Activated T-cell treated with anti-CD3 and anti-CD28 coated beads for 24 hours (primary cell): ENCODE data around the gene GADD45A.
"Not testable (repeated sequence)": the region's sequence is repeated elsewhere in the genome, so short reads cannot be mapped to it uniquely, and the experiment has no call there.

Experiments used
- DNase-seq: peaks from one replicate; pipeline ENCODE4 v3.0.0-alpha.2; 2020; ENCODE audit warnings: low read depth

The GADD45A gene

DNA sequence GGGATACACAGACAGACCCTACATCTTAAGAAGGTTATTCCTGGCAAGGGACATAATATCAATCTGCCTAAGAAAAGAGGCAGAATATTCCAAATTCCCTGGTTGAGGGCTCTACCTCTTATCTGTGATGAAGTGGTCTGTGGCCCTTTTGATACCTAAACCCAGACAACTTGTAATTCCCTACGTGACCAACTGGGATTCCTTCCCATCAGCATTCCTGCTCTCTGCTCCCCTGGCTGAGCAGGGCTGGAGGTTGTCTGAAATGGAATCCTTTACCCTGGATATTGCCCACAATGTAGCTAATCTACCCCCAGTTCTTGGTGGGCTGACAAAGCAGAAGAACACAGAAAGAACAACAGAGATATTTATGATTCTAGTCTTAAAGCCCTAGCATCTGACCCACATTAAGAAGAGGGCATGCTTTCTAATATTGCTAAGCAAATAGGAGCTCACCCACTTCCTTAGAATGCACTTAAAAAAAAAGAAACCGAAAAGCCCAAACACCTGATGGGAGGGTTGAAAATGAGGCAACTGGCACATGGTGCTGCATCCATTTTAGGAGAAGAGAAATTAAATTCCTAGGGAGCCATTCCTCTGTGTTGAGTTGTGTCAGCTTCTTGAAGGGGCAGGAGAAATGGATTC lies 36.8 kb downstream of the GADD45A start:
- DNase-seq = no peak

DNA sequence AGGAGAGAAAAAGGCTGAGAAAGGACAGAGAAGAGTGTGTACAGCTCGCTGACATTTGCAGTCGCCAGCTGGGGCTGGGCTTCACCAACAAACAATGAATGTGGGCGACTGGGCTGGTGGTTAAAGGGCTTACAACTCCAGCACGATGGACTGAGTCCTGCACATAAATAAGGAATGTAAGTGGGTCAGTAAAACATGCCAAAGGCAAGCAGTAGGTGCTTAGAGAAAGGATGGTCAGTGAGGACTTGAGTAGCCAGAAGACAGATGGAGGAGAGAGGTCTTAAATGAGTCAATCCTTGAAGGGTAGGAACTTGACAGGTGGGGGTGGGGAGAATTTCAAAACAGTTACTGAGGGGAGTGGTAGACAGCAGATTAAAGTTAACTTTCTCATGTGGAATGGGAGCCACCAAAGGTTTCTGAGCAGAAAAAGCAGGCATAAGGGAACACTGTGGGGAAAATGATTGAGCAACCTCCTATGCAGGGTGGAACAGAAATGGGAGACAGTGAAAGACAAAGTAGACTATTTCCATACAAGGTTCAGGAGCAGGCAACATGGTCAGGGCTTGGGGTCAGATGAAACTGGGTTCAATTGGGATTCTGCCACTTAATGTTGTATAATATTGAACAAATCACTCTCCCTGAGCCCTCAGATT lies 37.4 kb downstream of the GADD45A start:
- no peak for DNase-seq

DNA sequence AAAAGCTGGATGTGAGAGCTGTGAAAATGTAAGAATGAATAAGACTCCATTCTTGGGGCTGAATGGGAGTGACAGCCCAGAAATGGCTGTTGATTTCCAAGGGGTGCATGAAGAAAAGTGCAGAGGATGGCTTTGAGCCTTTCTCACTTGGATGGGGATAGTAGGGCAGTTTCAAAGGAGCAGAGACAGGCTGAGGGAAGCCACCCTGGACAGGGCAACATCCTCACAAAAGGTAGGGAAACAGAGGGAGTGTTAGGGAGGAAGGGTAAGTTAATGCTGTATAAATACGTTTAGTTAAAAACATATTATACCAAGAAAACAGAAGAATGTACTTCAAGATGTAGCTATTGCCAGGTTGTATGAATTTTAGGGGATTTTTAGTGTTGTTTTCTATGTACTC lies 38.1 kb downstream of the GADD45A start:
- no peak for DNase-seq

DNA sequence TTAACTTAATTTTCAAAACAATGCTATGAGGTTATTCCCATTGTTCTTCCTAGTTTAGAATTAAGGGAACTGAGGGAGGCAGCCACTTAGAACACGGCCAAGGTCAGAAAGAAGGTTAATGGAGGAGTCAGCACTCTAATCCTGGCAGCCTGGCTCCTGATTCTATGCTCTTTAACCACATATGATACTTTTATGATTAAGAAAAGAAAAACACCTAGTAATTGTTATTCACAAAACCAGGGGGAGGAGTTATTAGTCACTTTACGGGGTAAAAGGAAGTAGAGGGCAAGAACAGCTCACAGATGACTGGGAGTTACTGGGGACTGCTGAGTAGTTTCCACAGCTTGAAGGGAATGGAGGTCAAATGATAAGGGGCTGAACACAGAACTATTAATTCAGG lies 38.6 kb downstream of the GADD45A start:
- no peak for DNase-seq

DNA sequence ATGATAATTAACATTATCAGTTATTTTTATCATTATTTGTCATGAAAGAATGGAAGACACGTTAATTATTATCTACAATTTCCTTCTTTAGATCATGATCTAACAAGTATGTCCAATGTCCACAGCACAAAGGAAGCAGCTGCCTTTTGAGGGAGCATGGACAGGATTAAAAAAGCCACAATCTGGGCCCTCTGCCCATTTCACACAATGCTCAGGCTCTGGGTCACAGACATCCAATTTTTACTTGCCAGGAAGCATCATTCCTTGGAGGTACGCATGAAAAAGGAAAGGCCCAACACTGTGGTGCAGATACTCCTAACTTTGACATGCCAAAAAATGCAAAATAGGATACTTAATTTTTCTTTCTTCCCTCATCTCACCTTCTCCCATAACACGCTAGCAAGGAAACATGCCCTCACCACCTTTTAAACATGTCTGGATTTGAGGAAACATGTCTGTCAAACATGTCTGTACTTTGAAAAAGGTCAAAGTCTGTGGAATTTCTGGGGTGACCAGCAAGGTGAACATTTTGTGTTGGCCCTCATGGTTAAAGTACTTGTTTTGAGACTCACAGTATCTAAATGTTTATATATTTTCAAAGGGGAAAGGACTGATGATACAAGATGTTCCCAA lies 40.0 kb downstream of the GADD45A start:
- no peak for DNase-seq

DNA sequence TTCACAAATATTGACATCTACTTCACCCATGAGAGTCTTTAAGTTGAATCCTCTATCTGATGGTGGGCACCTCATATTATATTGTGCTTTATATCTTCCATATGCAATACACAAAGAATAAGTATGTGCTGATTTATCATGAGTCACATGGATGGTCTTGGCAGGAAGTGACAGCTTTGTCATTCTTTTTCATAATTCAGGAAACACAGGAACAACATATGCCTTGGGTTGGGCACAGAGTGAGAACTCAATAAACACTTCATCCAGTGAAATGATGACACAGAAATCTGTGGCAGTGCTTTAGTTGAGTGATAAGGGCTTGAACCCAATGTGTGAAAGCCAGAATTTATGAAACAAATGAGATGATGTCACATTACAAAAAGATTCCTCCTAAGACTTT lies 41.2 kb downstream of the GADD45A start:
- no peak for DNase-seq

DNA sequence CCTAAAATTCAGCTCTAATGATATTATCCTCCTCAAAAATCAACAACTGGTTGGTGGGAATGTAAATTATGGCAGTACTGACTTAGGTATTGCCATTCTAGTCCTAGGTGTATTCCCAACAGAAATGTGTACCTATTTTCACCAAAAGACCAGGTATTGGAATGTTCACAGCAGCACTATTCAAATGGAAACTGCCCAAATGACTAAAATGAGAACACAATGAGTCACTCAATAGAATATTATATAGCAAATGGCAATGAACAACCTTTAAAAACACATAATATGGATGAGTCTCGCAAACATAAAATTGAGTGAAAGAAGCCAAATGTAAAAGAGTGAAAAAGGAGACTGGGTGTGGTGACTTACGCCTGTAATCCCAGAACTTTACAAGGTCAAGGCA lies 44.9 kb downstream of the GADD45A start:
- no peak for DNase-seq

DNA sequence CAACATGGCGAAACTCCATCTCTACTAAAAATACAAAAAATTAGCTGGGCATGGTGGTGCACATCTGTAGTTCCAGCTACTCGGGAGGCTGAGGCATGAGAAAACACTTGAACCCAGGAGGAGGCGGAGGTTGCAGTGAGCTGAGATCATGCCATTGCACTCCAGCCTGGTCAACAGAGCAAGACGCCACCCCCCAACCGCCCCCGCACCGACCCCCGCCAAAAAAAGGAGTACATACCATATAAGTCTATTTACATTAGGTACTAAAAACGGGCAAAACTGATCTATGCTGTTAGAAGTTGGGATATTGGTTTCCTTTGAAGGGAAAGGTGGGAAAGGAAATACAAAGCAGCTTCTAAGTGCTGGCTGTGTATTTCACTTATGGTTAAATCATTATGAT lies 45.3 kb downstream of the GADD45A start:
- DNase-seq = not testable (repeated sequence)

DNA sequence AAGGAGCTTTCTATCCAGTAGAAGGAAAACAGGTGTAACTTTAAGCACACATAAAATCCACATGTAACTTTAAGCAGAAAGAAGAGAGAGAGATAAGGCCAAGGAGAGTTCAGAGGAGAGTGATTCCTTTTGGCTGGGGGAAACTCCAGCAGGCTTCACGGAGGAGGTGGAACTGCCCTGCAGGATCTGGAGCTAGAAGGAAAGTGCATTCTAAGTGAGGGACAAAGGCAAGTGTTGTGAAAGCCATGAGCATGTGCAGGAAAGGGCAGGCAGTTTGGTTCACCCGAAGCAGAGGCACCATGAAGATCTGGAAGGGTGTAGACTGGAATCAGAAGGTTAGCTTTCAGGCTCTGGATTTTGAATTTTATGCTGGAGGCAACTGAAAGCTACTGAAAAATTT lies 46.3 kb downstream of the GADD45A start:
- DNase-seq = no peak

DNA sequence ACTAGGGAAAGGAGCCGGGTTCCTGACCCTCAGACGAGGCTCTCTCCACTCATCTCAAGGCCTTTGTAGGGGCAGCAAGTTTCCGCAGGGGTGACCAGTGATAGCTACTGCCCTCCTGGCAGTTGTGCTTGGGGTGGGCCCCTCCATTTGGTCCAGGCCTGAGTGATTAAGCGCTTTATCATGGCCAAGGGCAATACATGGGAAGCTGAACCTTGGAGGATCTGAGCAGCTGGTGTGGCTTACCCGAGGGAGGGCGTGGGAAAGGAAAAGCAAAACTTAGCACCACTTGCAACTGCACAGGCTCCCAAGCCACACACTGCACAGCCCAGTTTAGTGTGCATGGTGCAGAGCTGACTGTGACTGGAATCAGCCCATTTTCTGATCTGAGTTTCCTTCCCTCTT lies 47.8 kb downstream of the GADD45A start:
- no peak for DNase-seq

DNA sequence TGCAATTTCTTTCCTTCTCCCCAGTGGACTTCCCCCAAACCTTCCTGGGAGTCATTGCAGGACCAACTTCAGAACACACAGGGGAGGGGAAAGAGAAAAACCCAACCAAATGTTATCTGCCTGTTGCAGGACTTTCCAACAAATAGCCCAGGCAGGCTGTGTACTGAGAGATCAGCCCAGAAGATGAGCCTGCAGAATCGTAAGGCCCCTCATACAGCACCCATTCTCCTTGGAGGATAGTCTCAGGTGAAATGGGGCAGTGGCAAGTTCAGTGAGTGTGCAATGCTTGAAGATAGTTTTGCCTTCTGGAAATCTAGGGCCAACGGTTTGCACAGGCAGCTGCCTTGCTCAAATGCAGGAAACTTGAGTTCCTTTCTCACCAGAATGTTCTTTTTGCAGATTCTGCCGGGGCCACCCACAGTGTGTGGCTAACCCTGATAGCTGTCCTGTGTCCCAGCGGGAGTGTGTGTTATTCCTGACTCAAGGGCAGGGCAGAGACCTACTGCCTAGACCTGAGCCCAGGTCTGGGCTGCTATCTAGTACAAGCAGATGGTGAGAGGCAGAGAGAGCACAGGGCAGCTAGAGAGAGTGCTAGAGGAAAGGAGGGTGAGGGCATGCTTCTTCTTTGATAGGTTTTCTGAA lies 48.8 kb downstream of the GADD45A start:
- DNase-seq = no peak

DNA sequence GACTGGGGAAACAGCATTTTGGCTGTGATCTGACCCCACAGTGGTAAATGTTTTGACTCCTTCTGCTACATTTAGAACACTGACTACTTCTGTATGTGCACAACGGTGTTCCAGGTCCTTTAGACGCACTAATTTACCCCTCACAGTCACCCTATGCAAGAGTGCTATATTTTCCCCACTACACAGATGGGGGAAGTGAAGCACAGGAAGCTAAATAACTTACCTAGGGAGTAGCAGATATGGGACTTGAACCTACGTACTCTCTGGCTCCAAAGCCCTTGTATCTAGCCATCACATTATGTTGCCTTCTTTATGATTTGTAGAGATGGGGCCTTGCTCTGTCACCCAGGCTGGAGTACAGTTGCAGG lies 49.3 kb downstream of the GADD45A start:
- DNase-seq = no peak

DNA sequence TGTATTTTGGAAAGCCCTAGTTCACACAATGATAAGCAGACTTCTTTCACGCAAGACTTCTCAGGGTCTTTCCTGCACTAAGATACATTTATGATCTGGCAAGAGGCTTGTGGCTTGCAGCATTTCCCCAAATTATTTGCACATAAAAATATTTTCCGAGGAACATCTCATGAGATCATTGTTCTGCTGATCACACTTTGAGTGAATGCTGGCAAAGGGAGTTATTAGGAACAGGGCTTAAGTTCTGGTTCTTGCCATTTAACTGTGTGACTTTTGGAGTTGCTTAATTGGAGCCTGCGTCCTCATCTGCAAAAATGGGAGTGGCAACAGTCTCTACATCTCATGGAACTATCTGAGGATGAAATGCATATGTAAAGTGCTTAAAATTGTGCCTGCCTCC lies 50.2 kb downstream of the GADD45A start:
- no peak for DNase-seq

DNA sequence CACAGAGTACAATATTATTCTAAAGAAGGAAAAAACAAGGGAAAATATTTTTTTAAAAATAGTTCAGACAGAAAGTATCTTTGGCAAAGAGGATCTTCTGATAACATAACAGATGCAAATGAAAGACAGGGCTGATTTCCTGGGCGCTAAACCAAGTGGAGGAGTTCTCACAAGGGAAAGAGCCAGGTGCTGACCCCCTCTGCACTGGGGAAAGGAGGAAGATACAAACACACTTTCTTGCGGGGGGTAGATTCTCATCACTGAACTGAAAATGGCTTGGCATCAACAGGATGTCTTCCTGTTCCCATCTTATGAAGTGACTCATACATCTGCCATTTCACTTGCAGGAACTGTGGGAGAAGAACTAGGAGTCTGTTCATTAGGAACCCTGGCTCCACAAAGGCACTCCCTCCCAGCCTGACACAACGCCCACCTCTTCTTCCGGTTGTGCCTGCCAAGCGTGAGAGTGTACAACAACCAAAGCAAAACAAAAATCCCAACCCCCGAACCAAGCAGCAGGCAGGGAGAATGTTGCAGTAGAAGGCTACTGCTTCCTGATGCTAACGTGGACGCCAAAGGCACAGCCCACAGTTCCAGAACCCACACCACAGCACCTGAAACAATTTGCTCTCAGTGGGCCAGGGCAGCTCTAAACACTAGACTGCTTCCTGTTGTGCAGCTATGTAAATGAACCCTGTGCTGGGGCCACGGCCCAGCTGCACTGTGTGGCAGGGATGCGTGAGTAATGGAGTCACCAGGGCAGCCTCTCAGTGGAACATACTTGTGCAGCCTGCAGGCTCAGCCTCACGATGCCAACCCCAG lies 51.0 kb downstream of the GADD45A start:
- peak; percentile 15 for DNase-seq

DNA sequence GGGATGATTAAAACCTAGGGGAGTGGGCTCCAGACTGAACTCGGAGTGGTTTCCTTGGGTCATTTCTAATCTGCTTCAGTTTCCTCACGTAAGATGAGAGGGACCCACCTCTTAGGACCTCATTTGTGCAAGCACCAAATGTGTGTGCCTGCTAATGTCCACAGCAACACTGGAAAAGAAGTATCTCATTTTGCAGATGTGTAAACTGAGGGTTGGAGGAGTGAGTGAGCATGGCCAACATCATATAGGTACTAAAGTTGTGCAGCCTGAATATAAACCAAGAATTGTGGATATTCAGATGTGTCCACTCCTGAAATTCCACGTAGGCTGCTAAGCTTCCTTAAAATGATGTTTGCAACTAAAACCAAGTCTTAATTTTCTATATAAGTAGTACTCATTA lies 51.7 kb downstream of the GADD45A start:
- no peak for DNase-seq

DNA sequence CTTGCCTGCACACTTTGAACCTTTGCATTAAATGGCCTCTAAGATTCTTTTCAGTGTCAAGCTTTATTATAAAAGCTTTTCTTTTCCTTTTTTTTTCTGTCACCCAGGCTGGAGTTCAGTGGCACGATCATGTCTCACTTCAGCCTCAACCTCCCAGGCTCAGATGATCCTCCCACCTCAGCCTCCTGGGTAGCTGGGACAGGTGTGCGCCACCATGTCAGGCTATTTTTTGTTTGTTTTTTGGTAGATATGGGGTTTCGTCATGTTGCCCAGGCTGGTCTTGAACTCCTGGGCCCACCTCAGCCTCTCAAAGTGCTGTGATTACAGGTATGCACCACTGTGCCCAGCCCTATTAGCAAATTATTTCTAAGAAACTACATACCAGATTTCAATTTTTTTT lies 52.9 kb downstream of the GADD45A start:
- DNase-seq = no peak
